HepG2 (cell line): ENCODE results near the gene PLCB1. TPM values are rescaled to one million over a fixed set of nuclear protein-coding genes. Genes with fewer than 3 reads are reported as not detected.
A peak's percentile ranks its signal among the peaks of the same experiment; 100 is the strongest.

Experiments
- ARNT2 ChIP-seq: sonication (generic); formaldehyde crosslinking; IDR thresholded peaks from 2 replicates; pipeline ENCODE4 v1.8.0; 2022; ENCODE audit warnings: mild to moderate bottlenecking, low read depth, missing genetic modification reagents, moderate library complexity
- ELF3 ChIP-seq: IDR thresholded peaks from 2 replicates; pipeline ENCODE4 v1.6.1; 2016; ENCODE audit warnings: missing genetic modification reagents, missing compliant biosample characterization
- NFATC3 ChIP-seq: sonication (generic); formaldehyde crosslinking; IDR thresholded peaks from 2 replicates; pipeline ENCODE4 v1.5.1; 2020; ENCODE audit warnings: mild to moderate bottlenecking, missing genetic modification reagents
- NONO ChIP-seq, 2 experiments: fragments of 450-650 bp in 1 of 2; sonication (generic) in 1 of 2; formaldehyde crosslinking in 1 of 2; IDR thresholded peaks in 1 of 2; conservative IDR thresholded peaks in 1 of 2; 2 replicates each; pipeline versions ENCODE4 v1.6.1 to v1.8.0; 2017 to 2022; ENCODE audit warnings: mild to moderate bottlenecking in 1 of 2, missing genetic modification reagents in 1 of 2, moderate library complexity in 1 of 2
- PITX1 ChIP-seq: sonication (generic); formaldehyde crosslinking; IDR thresholded peaks from 2 replicates; pipeline ENCODE4 v1.5.1; 2020; ENCODE audit warnings: mild to moderate bottlenecking, missing genetic modification reagents
- RNF2 ChIP-seq: fragments of 450-650 bp; conservative IDR thresholded peaks from 2 replicates; pipeline ENCODE4 v1.6.1; 2016; ENCODE audit warnings: low read depth
- SMC3 ChIP-seq: IDR thresholded peaks from 2 replicates; pipeline ENCODE4 v1.6.1; 2011; ENCODE audit warnings: low read length, improper control_type of control experiment
- SOX5 ChIP-seq: IDR thresholded peaks from 2 replicates; pipeline ENCODE4 v1.6.1; 2016; ENCODE audit warnings: borderline replicate concordance
- SRF ChIP-seq: IDR thresholded peaks from 2 replicates; pipeline ENCODE4 v1.6.1; 2011; ENCODE audit warnings: mild to moderate bottlenecking, low read depth, low read length, moderate library complexity
- YEATS2 ChIP-seq: sonication (generic); formaldehyde crosslinking; IDR thresholded peaks from 2 replicates; pipeline ENCODE4 v1.4.0; 2020; ENCODE audit warnings: missing genetic modification reagents, borderline replicate concordance
- ZFAT ChIP-seq: sonication (generic); formaldehyde crosslinking; conservative IDR thresholded peaks from 2 replicates; pipeline ENCODE4 v1.8.1; 2023; ENCODE audit warnings: missing genetic modification reagents, inconsistent platforms
- ZFP62 ChIP-seq: sonication (generic); formaldehyde crosslinking; IDR thresholded peaks from 2 replicates; pipeline ENCODE4 v1.4.0; 2020; ENCODE audit warnings: missing genetic modification reagents
- ZNF253 ChIP-seq: sonication (generic); formaldehyde crosslinking; IDR thresholded peaks from 2 replicates; pipeline ENCODE4 v1.8.0; 2022; ENCODE audit warnings: mild to moderate bottlenecking, missing genetic modification reagents, borderline replicate concordance
- ZNF350 ChIP-seq: sonication (generic); formaldehyde crosslinking; IDR thresholded peaks from 2 replicates; pipeline ENCODE4 v1.4.0; 2020; ENCODE audit warnings: mild to moderate bottlenecking, low read depth, missing genetic modification reagents, borderline replicate concordance
- ZNF530 ChIP-seq: sonication (generic); formaldehyde crosslinking; IDR thresholded peaks from 2 replicates; pipeline ENCODE4 v1.5.0; 2020; ENCODE audit warnings: low read depth, mild to moderate bottlenecking, missing genetic modification reagents
- ZNF549 ChIP-seq: sonication (generic); formaldehyde crosslinking; IDR thresholded peaks from 2 replicates; pipeline ENCODE4 v1.5.0; 2020; ENCODE audit warnings: missing genetic modification reagents
- ZNF761 ChIP-seq: sonication (generic); formaldehyde crosslinking; conservative IDR thresholded peaks from 2 replicates; pipeline ENCODE4 v1.4.0; 2020; ENCODE audit warnings: mild to moderate bottlenecking, missing genetic modification reagents
- ZNF775 ChIP-seq: sonication (generic); formaldehyde crosslinking; IDR thresholded peaks from 2 replicates; pipeline ENCODE4 v1.4.0; 2020; ENCODE audit warnings: missing genetic modification reagents, mild to moderate bottlenecking, moderate library complexity, borderline replicate concordance
- ZNF841 ChIP-seq: sonication (generic); formaldehyde crosslinking; IDR thresholded peaks from 2 replicates; pipeline ENCODE4 v1.8.1; 2023; ENCODE audit warnings: missing genetic modification reagents, borderline replicate concordance
- polyA plus RNA-seq, 8 experiments: library from polyadenylated mRNA; depleted of rRNA in 3 of 8; stranded (reverse) in 7 of 8; unstranded in 1 of 8; fragments of >200 nt; fragmentation: Illumina TruSeq in 4 of 8; extraction: Trizol in 4 of 8; gene quantifications; 2 replicates each; pipeline versions ENCODE4 v1.2.1 to v1.2.3, GENCODE V29; 2011 to 2016; ENCODE audit warnings: low read depth in 4 of 8, missing spikeins in 1 of 8, mixed read lengths in 1 of 8; ENCODE audit not compliant: insufficient read depth in 1 of 8
- total RNA-seq, 5 experiments: library from RNA; depleted of rRNA; stranded (reverse); fragments of >200 nt; fragmentation: Illumina TruSeq; extraction: Trizol; gene quantifications; 2 replicates each; pipeline ENCODE4 v1.2.3, GENCODE V29; 2016; ENCODE audit warnings: low read depth in 1 of 5
- TF ChIP-seq, protein P1 (sequence below): sonication (generic); formaldehyde crosslinking; IDR thresholded peaks from 2 replicates; pipeline ENCODE4; 2020; ENCODE audit warnings: missing genetic modification reagents, mild to moderate bottlenecking, borderline replicate concordance
- TF ChIP-seq, protein P2 (sequence below): sonication (generic); formaldehyde crosslinking; IDR thresholded peaks from 2 replicates; pipeline ENCODE4 v1.4.0; 2020; ENCODE audit warnings: mild to moderate bottlenecking, missing genetic modification reagents
- TF ChIP-seq, protein P3 (sequence below): sonication (generic); formaldehyde crosslinking; IDR thresholded peaks from 2 replicates; pipeline ENCODE4 v1.4.0; 2020; ENCODE audit warnings: low read depth, mild to moderate bottlenecking, missing genetic modification reagents
- TF ChIP-seq, protein P4 (sequence below): sonication (generic); formaldehyde crosslinking; IDR thresholded peaks from 2 replicates; pipeline ENCODE4 v1.8.1; 2022; ENCODE audit warnings: low read depth, mild to moderate bottlenecking, missing genetic modification reagents

Gene PLCB1
- total and polyA plus RNA-seq, 2 of the 13 experiments (the other 11 are each of a cell fraction or from before 2014, with no cell fraction given), result 42.4 to 55.9 TPM

DNA sequence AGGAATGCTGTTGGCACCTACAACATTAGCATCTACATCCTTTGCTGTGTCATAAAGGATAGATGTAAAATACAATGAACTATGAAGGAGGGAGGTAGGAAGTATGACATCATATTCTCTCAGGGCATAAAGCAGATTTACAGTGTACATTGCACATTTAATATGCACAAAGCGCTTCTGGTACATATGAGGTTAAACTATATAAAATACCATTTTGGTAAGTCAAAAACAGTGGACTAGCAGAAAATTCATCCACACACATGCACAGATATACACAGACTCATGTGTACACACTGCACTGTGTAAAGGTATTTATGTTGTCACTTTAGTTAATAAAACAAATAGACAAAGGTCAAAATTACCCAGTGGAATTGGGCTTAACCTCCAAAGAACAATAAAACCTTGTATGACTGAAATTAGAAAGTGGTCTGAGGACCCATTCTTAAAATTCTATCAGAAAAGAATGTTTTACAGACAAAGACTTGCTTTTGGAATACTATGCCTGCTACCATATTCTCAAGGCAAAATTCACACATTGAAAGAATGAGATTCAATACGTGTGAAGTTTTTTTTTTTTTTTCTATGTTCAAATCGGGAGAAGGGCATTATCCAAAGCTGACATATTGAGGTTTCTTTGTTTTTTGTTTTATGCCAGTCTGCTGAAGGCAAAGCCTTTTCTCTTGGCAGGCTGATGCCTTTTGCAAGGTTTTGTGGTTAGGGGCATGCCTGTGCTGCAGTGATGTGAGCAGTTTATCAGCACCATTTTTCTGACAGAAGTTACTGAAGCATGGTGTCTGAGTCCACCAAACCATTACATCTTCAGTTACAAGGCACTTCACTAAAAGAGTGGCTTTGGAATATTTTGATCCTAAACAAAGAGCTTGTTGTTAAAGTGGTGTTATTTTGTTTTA lies 199.0 kb downstream of the PLCB1 start (continued):
- TF ChIP-seq, protein P1, sequence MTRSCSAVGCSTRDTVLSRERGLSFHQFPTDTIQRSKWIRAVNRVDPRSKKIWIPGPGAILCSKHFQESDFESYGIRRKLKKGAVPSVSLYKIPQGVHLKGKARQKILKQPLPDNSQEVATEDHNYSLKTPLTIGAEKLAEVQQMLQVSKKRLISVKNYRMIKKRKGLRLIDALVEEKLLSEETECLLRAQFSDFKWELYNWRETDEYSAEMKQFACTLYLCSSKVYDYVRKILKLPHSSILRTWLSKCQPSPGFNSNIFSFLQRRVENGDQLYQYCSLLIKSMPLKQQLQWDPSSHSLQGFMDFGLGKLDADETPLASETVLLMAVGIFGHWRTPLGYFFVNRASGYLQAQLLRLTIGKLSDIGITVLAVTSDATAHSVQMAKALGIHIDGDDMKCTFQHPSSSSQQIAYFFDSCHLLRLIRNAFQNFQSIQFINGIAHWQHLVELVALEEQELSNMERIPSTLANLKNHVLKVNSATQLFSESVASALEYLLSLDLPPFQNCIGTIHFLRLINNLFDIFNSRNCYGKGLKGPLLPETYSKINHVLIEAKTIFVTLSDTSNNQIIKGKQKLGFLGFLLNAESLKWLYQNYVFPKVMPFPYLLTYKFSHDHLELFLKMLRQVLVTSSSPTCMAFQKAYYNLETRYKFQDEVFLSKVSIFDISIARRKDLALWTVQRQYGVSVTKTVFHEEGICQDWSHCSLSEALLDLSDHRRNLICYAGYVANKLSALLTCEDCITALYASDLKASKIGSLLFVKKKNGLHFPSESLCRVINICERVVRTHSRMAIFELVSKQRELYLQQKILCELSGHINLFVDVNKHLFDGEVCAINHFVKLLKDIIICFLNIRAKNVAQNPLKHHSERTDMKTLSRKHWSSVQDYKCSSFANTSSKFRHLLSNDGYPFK (CRISPR knock-in tag), result no peak
- no peak for TF ChIP-seq YEATS2 (CRISPR knock-in tag)
- TF ChIP-seq, protein P2, sequence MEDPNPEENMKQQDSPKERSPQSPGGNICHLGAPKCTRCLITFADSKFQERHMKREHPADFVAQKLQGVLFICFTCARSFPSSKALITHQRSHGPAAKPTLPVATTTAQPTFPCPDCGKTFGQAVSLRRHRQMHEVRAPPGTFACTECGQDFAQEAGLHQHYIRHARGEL, result no peak
- TF ChIP-seq ZNF350 (CRISPR knock-in tag), result no peak
- no peak; the same call in 1 of the 2 replicates for TF ChIP-seq ZNF775 (CRISPR knock-in tag)
- no peak; the same call in 1 of the 2 replicates for TF ChIP-seq ELF3 (CRISPR knock-in tag)
- no peak for TF ChIP-seq SRF
- TF ChIP-seq PITX1, result 0 out of 2 replicates have a peak, but pooled peaks have one; percentile 30
- TF ChIP-seq RNF2, result no peak
- no peak for TF ChIP-seq ZNF841 (CRISPR knock-in tag)
- no peak for TF ChIP-seq ZNF549
- no peak for TF ChIP-seq ZNF530 (CRISPR knock-in tag)
- peak; percentile 97 for TF ChIP-seq SOX5 (CRISPR knock-in tag)
- no peak for TF ChIP-seq NFATC3 (CRISPR knock-in tag)
- TF ChIP-seq ZFAT (CRISPR knock-in tag), result no peak
- no peak for TF ChIP-seq ARNT2 (CRISPR knock-in tag)
- no peak for TF ChIP-seq ZNF253
- TF ChIP-seq SMC3, result no peak
- no peak for TF ChIP-seq ZNF761 (CRISPR knock-in tag)
- TF ChIP-seq NONO (IDR thresholded peaks at IDR 0.05), result no peak
- peak; percentile 40; the same call in 1 of the 2 replicates for TF ChIP-seq NONO (CRISPR knock-in tag; conservative IDR thresholded peaks at IDR 0.05)
- TF ChIP-seq, protein P3, sequence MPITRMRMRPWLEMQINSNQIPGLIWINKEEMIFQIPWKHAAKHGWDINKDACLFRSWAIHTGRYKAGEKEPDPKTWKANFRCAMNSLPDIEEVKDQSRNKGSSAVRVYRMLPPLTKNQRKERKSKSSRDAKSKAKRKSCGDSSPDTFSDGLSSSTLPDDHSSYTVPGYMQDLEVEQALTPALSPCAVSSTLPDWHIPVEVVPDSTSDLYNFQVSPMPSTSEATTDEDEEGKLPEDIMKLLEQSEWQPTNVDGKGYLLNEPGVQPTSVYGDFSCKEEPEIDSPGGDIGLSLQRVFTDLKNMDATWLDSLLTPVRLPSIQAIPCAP, result no peak
- TF ChIP-seq, protein P4, sequence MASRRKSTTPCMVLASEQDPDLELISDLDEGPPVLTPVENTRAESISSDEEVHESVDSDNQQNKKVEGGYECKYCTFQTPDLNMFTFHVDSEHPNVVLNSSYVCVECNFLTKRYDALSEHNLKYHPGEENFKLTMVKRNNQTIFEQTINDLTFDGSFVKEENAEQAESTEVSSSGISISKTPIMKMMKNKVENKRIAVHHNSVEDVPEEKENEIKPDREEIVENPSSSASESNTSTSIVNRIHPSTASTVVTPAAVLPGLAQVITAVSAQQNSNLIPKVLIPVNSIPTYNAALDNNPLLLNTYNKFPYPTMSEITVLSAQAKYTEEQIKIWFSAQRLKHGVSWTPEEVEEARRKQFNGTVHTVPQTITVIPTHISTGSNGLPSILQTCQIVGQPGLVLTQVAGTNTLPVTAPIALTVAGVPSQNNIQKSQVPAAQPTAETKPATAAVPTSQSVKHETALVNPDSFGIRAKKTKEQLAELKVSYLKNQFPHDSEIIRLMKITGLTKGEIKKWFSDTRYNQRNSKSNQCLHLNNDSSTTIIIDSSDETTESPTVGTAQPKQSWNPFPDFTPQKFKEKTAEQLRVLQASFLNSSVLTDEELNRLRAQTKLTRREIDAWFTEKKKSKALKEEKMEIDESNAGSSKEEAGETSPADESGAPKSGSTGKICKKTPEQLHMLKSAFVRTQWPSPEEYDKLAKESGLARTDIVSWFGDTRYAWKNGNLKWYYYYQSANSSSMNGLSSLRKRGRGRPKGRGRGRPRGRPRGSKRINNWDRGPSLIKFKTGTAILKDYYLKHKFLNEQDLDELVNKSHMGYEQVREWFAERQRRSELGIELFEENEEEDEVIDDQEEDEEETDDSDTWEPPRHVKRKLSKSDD (CRISPR knock-in tag), result no peak
- no peak for TF ChIP-seq ZFP62 (CRISPR knock-in tag)
